ENCODE results near the gene RELCH.

RELCH gene

GRCh38 chr18:62250475-62250874 is 63.4 kb downstream of the RELCH start:
- Histone ChIP-seq H3K9ac (ENCODE audit: low read length) (no peak overlapping the region), H3K4me1 (ENCODE audit: low read length) (no peaks in the 10 kb centered on the region), H3K79me2 (ENCODE audit: low read length) (no peaks in the 10 kb centered on the region), H3K4me2 (ENCODE audit: low read depth, low read length) (no peak overlapping the region), H3K9me3 (replicated peaks; ENCODE audit: insufficient read depth, low read length) (no peaks in the 10 kb centered on the region), H3K27ac (ENCODE audit: low read length) (no peak overlapping the region), H3F3A (ENCODE audit: insufficient read depth, low read length) (no peaks in the 10 kb centered on the region), H2AFZ (ENCODE audit: low read length) (no peak overlapping the region), H4K20me1 (ENCODE audit: insufficient read depth, low read length) (no peaks in the 10 kb centered on the region), H3K36me3 (replicated peaks; ENCODE audit: insufficient read depth, low read length) (no peaks in the 10 kb centered on the region), H3K27me3 (replicated peaks; ENCODE audit: insufficient read depth, low read length) (no peaks in the 10 kb centered on the region), H3K9me2 (replicated peaks; ENCODE audit: insufficient read depth, low read length) (no peaks in the 10 kb centered on the region), H3K4me3 (ENCODE audit: low read length) (no peak overlapping the region)
- TF ChIP-seq CTCF (IDR thresholded peaks at IDR 0.05; ENCODE audit: low read length) (no peak), EZH2 (optimal IDR thresholded peaks at IDR 0.05; ENCODE audit: low read depth, low read length) (no peak), EZH2phosphoT487 (IDR thresholded peaks at IDR 0.05; ENCODE audit: low read length) (no peak)
- no peak for DNase-seq

- Histone ChIP-seq H3K27ac (ENCODE audit: low read length) (no peak overlapping the region), H3K4me1 (ENCODE audit: low read length) (no peaks in the 10 kb centered on the region), H3K4me3 (ENCODE audit: low read length) (no peak overlapping the region), H4K20me1 (ENCODE audit: insufficient read depth, low read length) (no peaks in the 10 kb centered on the region), H3F3A (ENCODE audit: insufficient read depth, low read length) (no peaks in the 10 kb centered on the region), H3K9ac (ENCODE audit: low read length) (no peak overlapping the region), H2AFZ (ENCODE audit: low read length) (no peak overlapping the region), H3K9me2 (replicated peaks; ENCODE audit: insufficient read depth, low read length) (no peaks in the 10 kb centered on the region), H3K27me3 (replicated peaks; ENCODE audit: insufficient read depth, low read length) (no peaks in the 10 kb centered on the region), H3K9me3 (replicated peaks; ENCODE audit: insufficient read depth, low read length) (no peaks in the 10 kb centered on the region), H3K79me2 (ENCODE audit: low read length) (no peaks in the 10 kb centered on the region), H3K36me3 (replicated peaks; ENCODE audit: insufficient read depth, low read length) (no peaks in the 10 kb centered on the region), H3K4me2 (ENCODE audit: low read depth, low read length) (no peak overlapping the region)
- DNase-seq, result no peak
- no peak for TF ChIP-seq CTCF (IDR thresholded peaks at IDR 0.05; ENCODE audit: low read length)
- no peak for TF ChIP-seq EZH2 (optimal IDR thresholded peaks at IDR 0.05; ENCODE audit: low read depth, low read length)
Observed at GRCh38 chr18:62258093-62258492, 71.0 kb downstream of the RELCH start.

DNA sequence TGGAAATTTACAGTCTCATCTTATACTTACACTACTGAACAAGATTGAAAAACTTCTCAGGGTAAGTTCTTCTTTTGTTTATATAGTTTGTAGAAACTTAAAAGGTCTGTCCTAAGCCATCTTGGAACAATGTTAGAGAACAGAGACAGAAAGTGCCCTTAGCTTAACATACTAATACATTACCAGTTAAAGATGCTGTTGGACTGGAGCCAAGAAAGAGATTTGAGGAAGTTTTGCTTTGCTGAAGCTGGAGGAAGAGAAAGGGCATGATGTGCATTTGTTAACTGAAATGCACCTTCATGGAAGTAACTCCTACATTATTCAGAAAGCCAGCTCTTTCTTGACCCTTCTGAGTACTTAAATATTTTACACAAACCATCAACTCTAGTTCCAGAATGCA is 71.6 kb downstream of the RELCH start:
- no peak overlapping the region for H3K27ac ChIP-seq (ENCODE audit: low read length)
- H3K27me3 ChIP-seq (replicated peaks; ENCODE audit: insufficient read depth, low read length), result no peaks in the 10 kb centered on the region
- H3K4me3 ChIP-seq (ENCODE audit: low read length), result no peak overlapping the region
- H2AFZ ChIP-seq (ENCODE audit: low read length), result no peak overlapping the region
- no peak overlapping the region for H3K9ac ChIP-seq (ENCODE audit: low read length)
- no peaks in the 10 kb centered on the region for H3K36me3 ChIP-seq (replicated peaks; ENCODE audit: insufficient read depth, low read length)
- no peaks in the 10 kb centered on the region for H3K4me1 ChIP-seq (ENCODE audit: low read length)
- no peak overlapping the region for H3K4me2 ChIP-seq (ENCODE audit: low read depth, low read length)
- DNase-seq, result no peak
- TF ChIP-seq EZH2 (optimal IDR thresholded peaks at IDR 0.05; ENCODE audit: low read depth, low read length) (no peak), EZH2phosphoT487 (IDR thresholded peaks at IDR 0.05; ENCODE audit: low read length) (no peak), CTCF (IDR thresholded peaks at IDR 0.05; ENCODE audit: low read length) (no peak)
- H3K9me3 ChIP-seq (replicated peaks; ENCODE audit: insufficient read depth, low read length), result no peaks in the 10 kb centered on the region
- no peaks in the 10 kb centered on the region for H3K9me2 ChIP-seq (replicated peaks; ENCODE audit: insufficient read depth, low read length)
- H3K79me2 ChIP-seq (ENCODE audit: low read length), result no peaks in the 10 kb centered on the region
- no peaks in the 10 kb centered on the region for H3F3A ChIP-seq (ENCODE audit: insufficient read depth, low read length)
- H4K20me1 ChIP-seq (ENCODE audit: insufficient read depth, low read length), result no peaks in the 10 kb centered on the region
